ENCODE data around the gene ABHD1.

The ABHD1 gene

DNA sequence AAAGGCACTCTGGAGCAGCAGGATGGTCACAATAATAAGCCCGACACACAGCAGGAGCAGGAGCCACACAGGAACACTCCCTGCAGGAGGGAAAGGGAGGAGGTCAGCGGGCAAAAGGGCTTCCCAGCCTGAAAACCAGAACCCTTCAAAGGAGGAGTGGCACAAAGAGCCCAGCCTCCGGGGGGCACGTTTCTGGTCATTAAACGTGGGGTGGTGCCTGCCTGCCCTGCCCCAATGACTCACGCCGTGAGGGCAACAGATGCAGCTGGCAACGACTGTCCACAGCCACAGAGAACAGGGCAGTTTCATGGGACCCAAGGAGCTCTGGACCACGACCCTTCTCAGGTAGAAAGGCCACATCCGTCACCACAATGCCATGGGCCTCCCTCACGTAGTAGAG is 7.8 kb downstream of the ABHD1 start:
- TF ChIP-seq, protein P1, sequence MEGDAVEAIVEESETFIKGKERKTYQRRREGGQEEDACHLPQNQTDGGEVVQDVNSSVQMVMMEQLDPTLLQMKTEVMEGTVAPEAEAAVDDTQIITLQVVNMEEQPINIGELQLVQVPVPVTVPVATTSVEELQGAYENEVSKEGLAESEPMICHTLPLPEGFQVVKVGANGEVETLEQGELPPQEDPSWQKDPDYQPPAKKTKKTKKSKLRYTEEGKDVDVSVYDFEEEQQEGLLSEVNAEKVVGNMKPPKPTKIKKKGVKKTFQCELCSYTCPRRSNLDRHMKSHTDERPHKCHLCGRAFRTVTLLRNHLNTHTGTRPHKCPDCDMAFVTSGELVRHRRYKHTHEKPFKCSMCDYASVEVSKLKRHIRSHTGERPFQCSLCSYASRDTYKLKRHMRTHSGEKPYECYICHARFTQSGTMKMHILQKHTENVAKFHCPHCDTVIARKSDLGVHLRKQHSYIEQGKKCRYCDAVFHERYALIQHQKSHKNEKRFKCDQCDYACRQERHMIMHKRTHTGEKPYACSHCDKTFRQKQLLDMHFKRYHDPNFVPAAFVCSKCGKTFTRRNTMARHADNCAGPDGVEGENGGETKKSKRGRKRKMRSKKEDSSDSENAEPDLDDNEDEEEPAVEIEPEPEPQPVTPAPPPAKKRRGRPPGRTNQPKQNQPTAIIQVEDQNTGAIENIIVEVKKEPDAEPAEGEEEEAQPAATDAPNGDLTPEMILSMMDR (IDR thresholded peaks at IDR 0.05): no peak
- TF ChIP-seq ZFX (IDR thresholded peaks at IDR 0.05; ENCODE audit: borderline replicate concordance): no peak
- H3K27ac ChIP-seq: no peak overlapping the region

DNA sequence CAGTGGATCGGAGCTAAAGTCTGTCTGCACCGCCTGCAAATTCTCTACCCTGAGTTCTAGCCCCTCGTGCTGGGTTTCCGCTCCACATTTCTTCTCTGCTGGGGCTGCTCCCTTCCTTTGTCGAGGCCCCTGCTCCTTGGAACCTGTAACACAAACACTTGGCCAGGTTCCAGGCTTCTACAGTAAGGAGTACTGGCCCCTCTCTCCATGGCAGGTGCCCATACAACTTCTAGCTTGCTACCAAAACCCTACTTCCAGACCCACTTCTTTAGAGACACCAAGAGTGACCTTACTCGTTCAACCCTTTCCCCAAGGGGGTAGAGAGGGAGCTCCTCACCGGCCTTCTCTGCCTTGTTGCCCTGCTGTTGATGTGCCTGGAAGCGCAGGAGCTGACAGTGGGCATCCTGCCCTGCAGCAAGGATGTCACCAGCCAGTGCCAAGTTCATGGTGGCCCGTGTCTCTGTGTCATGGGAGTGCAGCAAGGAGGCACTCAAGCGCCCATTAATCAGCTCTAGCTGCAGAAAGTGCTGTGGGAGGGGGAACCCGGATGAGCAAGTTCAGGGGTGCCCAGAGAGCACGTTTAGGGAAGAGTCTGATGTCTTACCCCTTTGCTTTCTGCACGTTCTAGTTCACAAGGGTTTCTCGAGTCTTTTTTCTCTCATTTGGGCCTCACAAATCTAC is 9.7 kb downstream of the ABHD1 start:
- TF ChIP-seq ZFX (IDR thresholded peaks at IDR 0.05; ENCODE audit: borderline replicate concordance): no peak
- TF ChIP-seq, protein P1 (IDR thresholded peaks at IDR 0.05): no peak
- H3K27ac ChIP-seq: peak overlapping the region; percentile 69

DNA sequence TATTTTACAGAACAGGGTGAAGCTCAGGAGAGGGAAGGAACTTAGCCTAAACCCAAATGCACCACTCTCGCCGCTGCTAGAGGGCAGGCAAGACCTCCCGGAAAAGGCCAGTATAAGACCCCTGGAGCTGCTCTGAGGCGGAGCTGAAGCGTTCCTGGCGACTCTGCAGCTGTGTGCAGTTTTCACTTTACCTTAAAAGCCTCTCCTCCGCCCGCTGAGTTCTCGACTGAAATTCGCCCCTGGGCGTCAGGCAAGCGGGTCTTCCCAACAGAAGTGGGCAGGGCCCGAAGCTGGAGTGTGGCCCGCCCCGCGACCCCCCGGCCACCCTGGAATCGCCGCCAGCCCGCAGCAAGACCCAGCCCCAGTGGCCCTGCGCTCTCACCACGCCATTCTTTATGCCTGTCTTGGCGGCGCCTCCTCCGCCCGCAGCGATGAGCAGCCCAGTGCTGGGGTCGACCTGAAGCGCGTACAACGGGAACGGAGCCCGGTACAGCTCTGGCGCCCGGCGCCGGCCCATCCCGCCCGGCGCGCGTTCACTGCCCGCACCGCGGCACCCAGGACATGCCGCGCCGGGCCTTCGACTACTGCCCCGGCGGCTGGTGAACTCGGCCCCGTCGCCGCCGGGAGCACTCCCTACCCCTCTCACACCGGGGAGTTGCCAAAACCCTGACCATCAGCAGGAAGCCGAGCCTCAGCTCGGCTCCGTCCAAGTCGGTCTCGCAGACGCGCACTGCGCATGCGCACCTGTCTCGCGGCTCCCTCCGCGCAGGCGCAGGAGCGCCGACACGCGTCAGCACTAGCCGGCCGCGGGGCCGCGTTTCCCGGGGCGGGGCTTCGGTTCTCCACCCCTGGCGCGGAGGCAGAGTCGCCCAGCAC is 10.5 kb downstream of the ABHD1 start, which contains the start of gene PREB:
PREB (minus strand) TSS at position 732 of the 876 bp plus-strand sequence; CDS start at position 517, 215 bp downstream.
- H3K27ac ChIP-seq: peak within 1 kb of the TSS; percentile 69
- TF ChIP-seq, protein P1 (IDR thresholded peaks at IDR 0.05): peak; percentile 25; the same call in 1 of the 2 replicates
- no peak for TF ChIP-seq ZFX (IDR thresholded peaks at IDR 0.05; ENCODE audit: borderline replicate concordance)

DNA sequence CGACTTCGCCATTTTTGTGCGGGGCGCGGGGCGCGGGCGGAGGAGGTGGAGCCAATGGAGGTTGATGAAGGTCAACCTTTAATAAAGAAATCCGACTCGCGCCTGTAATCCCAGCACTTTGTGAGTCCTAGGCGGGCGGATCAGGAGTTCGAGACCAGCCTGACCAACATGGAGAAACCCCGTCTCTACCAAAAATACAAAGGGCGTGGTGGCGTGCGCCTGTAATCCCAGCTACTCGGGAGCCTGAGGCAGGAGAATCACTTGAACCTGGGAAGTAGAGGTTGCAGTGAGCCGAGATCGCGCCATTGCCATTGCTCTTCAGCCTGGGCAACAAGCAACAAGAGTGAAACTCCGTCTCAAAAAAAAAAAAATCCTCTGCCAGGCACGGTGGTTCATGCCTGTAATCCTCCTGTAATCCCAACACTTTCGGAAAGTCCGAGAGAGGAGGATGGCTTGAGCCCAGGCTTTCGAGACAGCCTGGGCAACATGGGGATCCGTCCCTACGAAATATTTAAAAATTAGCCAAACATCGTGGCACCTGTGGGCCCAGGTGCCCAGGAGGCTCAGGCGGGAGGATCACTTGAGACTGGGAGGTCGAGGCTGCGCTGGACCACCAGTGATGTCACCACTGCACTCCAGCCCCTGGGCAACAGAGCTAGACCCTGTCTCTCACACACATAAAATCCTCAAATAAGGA is 11.3 kb downstream of the ABHD1 start:
- peak overlapping the region; percentile 69 for H3K27ac ChIP-seq
- TF ChIP-seq ZFX (IDR thresholded peaks at IDR 0.05; ENCODE audit: borderline replicate concordance): no peak
- TF ChIP-seq, protein P1 (IDR thresholded peaks at IDR 0.05): no peak

DNA sequence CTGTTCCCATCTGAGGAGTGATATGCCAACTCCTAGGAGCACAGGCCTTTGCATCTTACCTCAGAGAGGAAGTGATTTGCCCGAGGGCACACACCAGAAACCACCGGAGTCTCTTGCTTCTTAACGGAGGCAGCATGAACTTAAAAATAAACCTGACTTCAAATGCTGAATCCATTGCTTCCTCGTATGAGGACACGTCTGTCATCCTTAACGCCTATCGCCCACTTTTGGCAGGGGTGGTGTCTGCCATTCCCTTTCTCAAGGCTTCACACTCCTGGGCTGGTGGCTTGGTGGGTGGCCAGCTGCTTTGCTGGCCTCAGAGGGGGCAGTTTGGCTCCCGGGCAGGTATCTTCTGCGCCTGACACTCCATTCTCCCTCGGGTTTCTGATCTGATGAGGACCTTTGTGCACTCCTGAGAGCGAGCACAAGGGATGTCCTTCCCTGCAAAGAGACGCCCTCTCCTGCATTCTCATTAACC is 11.9 kb downstream of the ABHD1 start:
- no peak overlapping the region for H3K27ac ChIP-seq
- TF ChIP-seq, protein P1 (IDR thresholded peaks at IDR 0.05): no peak
- TF ChIP-seq ZFX (IDR thresholded peaks at IDR 0.05; ENCODE audit: borderline replicate concordance): no peak

DNA sequence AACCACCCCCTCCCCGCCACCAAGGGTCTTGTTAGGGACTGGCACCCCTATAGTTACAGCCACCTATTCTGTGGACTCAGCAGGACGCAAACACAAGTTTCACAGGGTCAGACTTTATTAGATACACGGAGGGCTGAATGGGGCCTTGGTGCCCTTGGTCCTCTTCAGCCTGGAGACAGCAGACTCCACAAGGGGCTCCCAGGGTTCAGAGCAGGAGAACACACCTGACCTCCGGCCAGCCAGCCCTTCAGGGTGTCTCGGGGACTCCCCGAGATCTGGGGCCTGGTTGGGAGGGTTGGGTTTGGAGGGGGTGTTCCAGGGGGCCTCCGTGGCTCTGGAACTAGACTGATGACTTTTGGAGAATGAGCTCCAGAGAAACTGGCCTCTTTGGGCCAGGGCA is 13.1 kb downstream of the ABHD1 start:
- TF ChIP-seq, protein P1 (IDR thresholded peaks at IDR 0.05): no peak
- no peak for TF ChIP-seq ZFX (IDR thresholded peaks at IDR 0.05; ENCODE audit: borderline replicate concordance)
- no peak overlapping the region for H3K27ac ChIP-seq

Data from 22Rv1 (cell line).